ENCODE data around the gene COG4.

COG4 gene

GRCh38 chr16:70474320-70475053 lies 48.9 kb downstream of the COG4 start:
- DNase-seq (ENCODE audit: insufficient read length, low spot score): no peak
- TF ChIP-seq SPI1 (IDR thresholded peaks at IDR 0.05; ENCODE audit: low read depth, low read length): no peak
- TF ChIP-seq PAX5 (IDR thresholded peaks at IDR 0.05; ENCODE audit: insufficient read depth, low read length, severe bottlenecking): no peak
- no peak for TF ChIP-seq TAF1 (IDR thresholded peaks at IDR 0.05; ENCODE audit: low read depth, low read length)
- TF ChIP-seq POLR2AphosphoS5 (IDR thresholded peaks at IDR 0.05; ENCODE audit: low read depth, low read length): no peak
- TF ChIP-seq POU2F2 (IDR thresholded peaks at IDR 0.05; ENCODE audit: low read depth, low read length): no peak
- TF ChIP-seq POLR2A (IDR thresholded peaks at IDR 0.05; ENCODE audit: low read depth, low read length): no peak
- no peak for FAIRE-seq

- FAIRE-seq: no peak
- TF ChIP-seq POLR2A (IDR thresholded peaks at IDR 0.05; ENCODE audit: low read depth, low read length) (no peak), SPI1 (IDR thresholded peaks at IDR 0.05; ENCODE audit: low read depth, low read length) (no peak), POU2F2 (IDR thresholded peaks at IDR 0.05; ENCODE audit: low read depth, low read length) (no peak), TAF1 (IDR thresholded peaks at IDR 0.05; ENCODE audit: low read depth, low read length) (no peak), PAX5 (IDR thresholded peaks at IDR 0.05; ENCODE audit: insufficient read depth, low read length, severe bottlenecking) (no peak), POLR2AphosphoS5 (IDR thresholded peaks at IDR 0.05; ENCODE audit: low read depth, low read length) (no peak)
- no peak for DNase-seq (ENCODE audit: insufficient read length, low spot score)
Measured at GRCh38 chr16:70473446-70474319, 49.7 kb downstream of the COG4 start.

GRCh38 chr16:70472786-70473433 lies 50.4 kb downstream of the COG4 start:
- no peak for FAIRE-seq
- TF ChIP-seq SPI1 (IDR thresholded peaks at IDR 0.05; ENCODE audit: low read depth, low read length) (no peak), TAF1 (IDR thresholded peaks at IDR 0.05; ENCODE audit: low read depth, low read length) (no peak), PAX5 (IDR thresholded peaks at IDR 0.05; ENCODE audit: insufficient read depth, low read length, severe bottlenecking) (no peak), POLR2AphosphoS5 (IDR thresholded peaks at IDR 0.05; ENCODE audit: low read depth, low read length) (no peak), POLR2A (IDR thresholded peaks at IDR 0.05; ENCODE audit: low read depth, low read length) (no peak), POU2F2 (IDR thresholded peaks at IDR 0.05; ENCODE audit: low read depth, low read length) (no peak)
- no peak for DNase-seq (ENCODE audit: insufficient read length, low spot score)

- no peak for DNase-seq (ENCODE audit: insufficient read length, low spot score)
- TF ChIP-seq PAX5 (IDR thresholded peaks at IDR 0.05; ENCODE audit: insufficient read depth, low read length, severe bottlenecking) (no peak), TAF1 (IDR thresholded peaks at IDR 0.05; ENCODE audit: low read depth, low read length) (no peak), POLR2AphosphoS5 (IDR thresholded peaks at IDR 0.05; ENCODE audit: low read depth, low read length) (no peak), POU2F2 (IDR thresholded peaks at IDR 0.05; ENCODE audit: low read depth, low read length) (no peak), POLR2A (IDR thresholded peaks at IDR 0.05; ENCODE audit: low read depth, low read length) (no peak), SPI1 (IDR thresholded peaks at IDR 0.05; ENCODE audit: low read depth, low read length) (no peak)
- FAIRE-seq: no peak
Measured at GRCh38 chr16:70470927-70471341, 52.4 kb downstream of the COG4 start.

GRCh38 chr16:70470141-70470926 lies 53.0 kb downstream of the COG4 start:
- TF ChIP-seq SPI1 (IDR thresholded peaks at IDR 0.05; ENCODE audit: low read depth, low read length) (no peak), TAF1 (IDR thresholded peaks at IDR 0.05; ENCODE audit: low read depth, low read length) (no peak), POLR2A (IDR thresholded peaks at IDR 0.05; ENCODE audit: low read depth, low read length) (no peak), POU2F2 (IDR thresholded peaks at IDR 0.05; ENCODE audit: low read depth, low read length) (no peak), POLR2AphosphoS5 (IDR thresholded peaks at IDR 0.05; ENCODE audit: low read depth, low read length) (no peak)
- FAIRE-seq: no peak
- no peak for DNase-seq (ENCODE audit: insufficient read length, low spot score)

GRCh38 chr16:70468776-70469525 lies 54.4 kb downstream of the COG4 start:
- FAIRE-seq (no peak), DNase-seq (ENCODE audit: insufficient read length, low spot score) (no peak)
- TF ChIP-seq SPI1 (IDR thresholded peaks at IDR 0.05; ENCODE audit: low read depth, low read length): no peak
- TF ChIP-seq POLR2AphosphoS5 (IDR thresholded peaks at IDR 0.05; ENCODE audit: low read depth, low read length): no peak
- no peak for TF ChIP-seq TAF1 (IDR thresholded peaks at IDR 0.05; ENCODE audit: low read depth, low read length)
- no peak for TF ChIP-seq POU2F2 (IDR thresholded peaks at IDR 0.05; ENCODE audit: low read depth, low read length)

GRCh38 chr16:70467608-70468007 lies 55.7 kb downstream of the COG4 start:
- DNase-seq (ENCODE audit: insufficient read length, low spot score) (no peak), FAIRE-seq (no peak)
- TF ChIP-seq POLR2AphosphoS5 (IDR thresholded peaks at IDR 0.05; ENCODE audit: low read depth, low read length) (no peak), TAF1 (IDR thresholded peaks at IDR 0.05; ENCODE audit: low read depth, low read length) (no peak), PAX5 (IDR thresholded peaks at IDR 0.05; ENCODE audit: insufficient read depth, low read length, severe bottlenecking) (no peak), SPI1 (IDR thresholded peaks at IDR 0.05; ENCODE audit: low read depth, low read length) (no peak), POU2F2 (IDR thresholded peaks at IDR 0.05; ENCODE audit: low read depth, low read length) (no peak), POLR2A (IDR thresholded peaks at IDR 0.05; ENCODE audit: low read depth, low read length) (no peak)

GRCh38 chr16:70467113-70467512 lies 56.2 kb downstream of the COG4 start:
- TF ChIP-seq PAX5 (IDR thresholded peaks at IDR 0.05; ENCODE audit: insufficient read depth, low read length, severe bottlenecking): no peak
- no peak for TF ChIP-seq POLR2AphosphoS5 (IDR thresholded peaks at IDR 0.05; ENCODE audit: low read depth, low read length)
- TF ChIP-seq SPI1 (IDR thresholded peaks at IDR 0.05; ENCODE audit: low read depth, low read length): no peak
- TF ChIP-seq TAF1 (IDR thresholded peaks at IDR 0.05; ENCODE audit: low read depth, low read length): no peak
- TF ChIP-seq POLR2A (IDR thresholded peaks at IDR 0.05; ENCODE audit: low read depth, low read length): no peak
- no peak for TF ChIP-seq POU2F2 (IDR thresholded peaks at IDR 0.05; ENCODE audit: low read depth, low read length)
- no peak for DNase-seq (ENCODE audit: insufficient read length, low spot score)
- no peak for FAIRE-seq
